ENCODE measurements around the gene CD34.
A peak's percentile ranks its signal among the peaks of the same experiment; 100 is the strongest.

CD34 gene

DNA sequence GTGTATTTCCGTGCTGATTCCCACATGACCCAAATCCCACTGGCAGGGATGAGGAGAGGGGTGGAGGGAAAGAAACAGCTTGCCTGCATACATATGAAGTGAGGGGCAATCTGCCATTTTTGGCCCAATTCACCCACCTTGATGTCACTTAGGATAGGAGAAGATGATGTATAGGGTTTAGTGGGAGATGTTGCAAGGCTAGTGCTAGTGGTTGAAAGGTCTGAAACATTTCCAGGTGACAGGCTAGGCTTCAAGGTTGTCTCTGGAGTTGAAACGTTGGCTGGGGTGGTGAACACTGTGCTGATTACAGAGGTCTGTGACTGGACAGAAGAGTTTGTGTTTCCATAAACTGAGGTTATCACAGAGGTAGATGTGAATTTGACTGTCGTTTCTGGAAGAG lies 12.1 kb downstream of the CD34 start:
- no peak overlapping the region for H3K27ac Mint-ChIP-seq
- no peaks in the 10 kb centered on the region for H3K27me3 Mint-ChIP-seq
- H3K36me3 Mint-ChIP-seq = no peaks in the 10 kb centered on the region
- no peak for DNase-seq (ENCODE audit: low spot score in 2 of 2)
- H3K9me3 Mint-ChIP-seq = no peaks in the 10 kb centered on the region
- H3K4me3 Mint-ChIP-seq = no peak overlapping the region
- ATAC-seq (ENCODE audit: low read depth) = no peak
- no peaks in the 10 kb centered on the region for H3K4me1 Mint-ChIP-seq

DNA sequence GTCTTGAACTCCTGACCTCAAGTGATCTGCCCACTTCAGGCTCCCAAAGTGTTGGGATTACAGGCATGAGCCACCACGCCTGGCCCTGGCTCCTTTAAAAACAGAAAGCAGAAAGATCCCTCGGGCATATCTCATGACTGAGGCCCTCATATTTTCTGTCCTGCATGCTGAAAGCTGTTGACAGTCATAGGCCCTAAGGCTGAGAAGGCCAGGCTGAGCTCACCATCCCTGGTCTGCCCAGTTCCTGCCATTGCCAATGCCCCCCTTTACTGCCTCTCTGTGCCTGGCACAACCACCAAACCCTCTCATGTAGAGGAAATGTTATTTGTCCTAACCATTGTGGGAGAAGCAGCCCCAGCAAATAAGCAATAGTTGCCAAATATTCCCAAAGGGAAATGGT lies 12.7 kb downstream of the CD34 start:
- ATAC-seq (ENCODE audit: low read depth) (no peak), DNase-seq (ENCODE audit: low spot score in 2 of 2) (no peak)
- no peaks in the 10 kb centered on the region for H3K9me3 Mint-ChIP-seq
- no peak overlapping the region for H3K4me3 Mint-ChIP-seq
- H3K27ac Mint-ChIP-seq = no peak overlapping the region
- H3K27me3 Mint-ChIP-seq = peaks cover 2% of the 10 kb centered on the region
- peaks cover 5% of the 10 kb centered on the region for H3K4me1 Mint-ChIP-seq
- no peaks in the 10 kb centered on the region for H3K36me3 Mint-ChIP-seq

DNA sequence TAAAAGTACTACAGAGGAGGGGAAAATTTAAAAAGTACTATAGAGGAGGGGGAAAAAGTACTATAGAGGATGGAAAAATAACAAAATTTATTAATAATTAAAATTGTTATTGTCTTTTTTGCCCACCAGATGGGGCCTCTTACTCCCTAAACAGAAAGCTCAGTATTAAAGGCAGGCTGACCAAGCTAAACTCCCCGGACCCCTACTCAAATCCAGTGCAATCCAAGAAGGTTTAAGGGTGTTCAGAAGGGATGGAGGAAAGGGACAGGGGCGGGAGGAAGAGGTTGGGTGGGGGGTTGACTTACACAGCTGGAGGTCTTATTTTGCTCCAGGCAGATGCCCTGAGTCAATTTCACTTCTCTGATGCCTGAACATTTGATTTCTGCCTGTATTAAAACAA lies 13.7 kb downstream of the CD34 start:
- H3K4me3 Mint-ChIP-seq = no peak overlapping the region
- no peaks in the 10 kb centered on the region for H3K36me3 Mint-ChIP-seq
- ATAC-seq (ENCODE audit: low read depth) (no peak), DNase-seq (ENCODE audit: low spot score in 2 of 2) (no peak)
- peaks cover 6% of the 10 kb centered on the region for H3K4me1 Mint-ChIP-seq
- H3K27ac Mint-ChIP-seq = no peak overlapping the region
- H3K9me3 Mint-ChIP-seq = no peaks in the 10 kb centered on the region
- peaks cover 3% of the 10 kb centered on the region for H3K27me3 Mint-ChIP-seq

DNA sequence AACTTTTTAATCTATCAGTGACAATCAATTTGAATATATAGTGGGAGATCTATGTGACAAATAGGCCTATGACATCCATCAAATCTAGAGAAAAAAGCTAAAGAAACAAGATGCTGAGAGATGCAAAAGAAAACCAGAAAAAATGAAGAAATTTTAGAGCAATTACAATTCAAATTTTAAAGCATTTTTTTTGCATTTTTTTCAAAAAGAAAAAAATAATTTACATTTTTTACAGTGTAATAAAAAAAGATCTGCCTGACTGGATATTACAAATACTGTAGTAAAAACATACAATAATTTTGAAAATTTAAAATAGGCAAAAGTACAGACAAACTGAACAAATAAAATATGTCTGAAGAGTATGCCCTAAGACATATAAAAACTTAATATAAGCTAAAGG lies 14.4 kb downstream of the CD34 start:
- DNase-seq (ENCODE audit: low spot score in 2 of 2) (no peak), ATAC-seq (ENCODE audit: low read depth) (no peak)
- H3K4me3 Mint-ChIP-seq = no peak overlapping the region
- H3K27me3 Mint-ChIP-seq = peaks cover 7% of the 10 kb centered on the region
- no peaks in the 10 kb centered on the region for H3K36me3 Mint-ChIP-seq
- H3K4me1 Mint-ChIP-seq = peaks cover 6% of the 10 kb centered on the region
- H3K27ac Mint-ChIP-seq = no peak overlapping the region
- no peaks in the 10 kb centered on the region for H3K9me3 Mint-ChIP-seq

DNA sequence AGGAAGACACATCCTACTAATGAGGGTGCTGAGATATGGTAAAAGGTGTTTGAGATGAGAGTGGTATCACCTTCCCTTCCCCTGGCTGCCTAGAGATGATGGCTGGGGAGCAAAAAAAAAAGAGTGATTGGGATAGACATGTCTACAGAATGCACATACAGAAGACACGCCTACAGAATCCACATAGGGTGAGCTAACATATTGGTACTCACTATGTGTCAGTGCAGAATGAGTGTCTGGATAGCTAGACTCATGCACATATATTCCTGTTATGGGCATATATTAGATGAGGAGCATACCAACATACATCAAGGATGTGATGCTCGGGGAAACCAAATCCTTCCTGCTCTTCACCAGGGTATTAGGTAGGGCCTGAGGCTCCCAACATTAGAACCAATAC lies 16.2 kb downstream of the CD34 start:
- Mint-ChIP-seq H3K27ac (no peak overlapping the region), H3K9me3 (no peaks in the 10 kb centered on the region), H3K27me3 (peaks cover 7% of the 10 kb centered on the region), H3K4me3 (no peak overlapping the region), H3K4me1 (peaks cover 8% of the 10 kb centered on the region), H3K36me3 (no peaks in the 10 kb centered on the region)
- DNase-seq (ENCODE audit: low spot score in 2 of 2) = no peak
- ATAC-seq (ENCODE audit: low read depth) = no peak

DNA sequence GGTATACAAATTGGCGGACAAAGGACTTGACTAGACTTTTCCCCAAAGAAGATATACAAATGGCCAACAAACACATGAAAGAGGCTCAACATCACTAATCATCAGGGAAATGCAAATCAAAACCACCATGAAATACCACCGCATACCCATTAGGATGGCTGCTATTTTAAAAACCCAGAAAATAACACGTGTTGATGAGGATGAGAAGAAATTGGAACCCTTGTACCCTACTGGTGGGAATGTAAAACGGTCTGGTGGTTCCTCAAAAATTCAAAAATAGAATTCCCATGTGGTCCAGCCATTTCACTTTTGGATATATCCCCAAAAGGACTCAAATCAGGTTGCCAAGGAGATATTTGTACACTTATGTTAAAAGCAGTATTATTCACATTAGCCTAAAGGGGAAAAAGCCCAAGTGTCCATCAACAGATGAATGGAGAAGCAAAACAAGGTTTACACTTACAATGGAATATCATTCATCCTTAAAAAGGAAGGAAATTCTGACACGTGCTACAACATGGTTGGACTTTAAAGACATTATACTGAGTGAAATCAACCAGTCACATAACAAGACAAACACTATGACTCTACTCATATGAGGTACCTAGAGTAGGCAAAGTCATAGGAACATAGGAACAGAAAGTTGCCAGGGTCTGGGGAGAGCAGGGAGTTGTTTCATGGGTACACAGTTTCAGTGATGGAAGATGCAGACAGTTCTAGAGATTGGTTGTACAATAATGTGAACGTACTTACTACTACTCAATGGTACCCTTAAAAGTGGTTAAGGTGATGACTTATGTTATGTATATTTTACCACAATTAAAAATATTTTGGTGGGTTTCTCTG lies 17.0 kb downstream of the CD34 start:
- H3K9me3 Mint-ChIP-seq = no peaks in the 10 kb centered on the region
- H3K27ac Mint-ChIP-seq = no peak overlapping the region
- no peak overlapping the region for H3K4me3 Mint-ChIP-seq
- no peaks in the 10 kb centered on the region for H3K36me3 Mint-ChIP-seq
- H3K27me3 Mint-ChIP-seq = peaks cover 7% of the 10 kb centered on the region
- no peak for DNase-seq (ENCODE audit: low spot score in 2 of 2)
- ATAC-seq (ENCODE audit: low read depth) = no peak
- peaks cover 8% of the 10 kb centered on the region for H3K4me1 Mint-ChIP-seq

DNA sequence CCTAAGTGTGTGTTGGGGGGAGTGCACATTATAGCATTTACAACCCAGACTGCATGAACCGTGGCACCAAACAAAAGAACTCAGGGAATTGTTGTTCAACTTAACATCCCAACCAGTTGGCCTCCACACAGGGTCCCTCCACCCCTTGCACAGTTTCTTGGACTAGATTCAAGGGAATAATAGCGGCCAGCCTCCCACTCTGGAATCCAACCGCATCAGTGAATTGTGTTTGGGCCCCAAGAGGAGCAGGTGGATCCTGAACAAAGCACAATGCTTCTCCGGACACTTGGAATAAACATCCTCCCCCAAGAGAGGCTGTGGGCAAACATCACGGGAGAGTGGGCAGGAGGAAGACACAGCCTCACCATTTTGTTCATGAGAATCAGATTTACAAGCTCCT lies 18.2 kb downstream of the CD34 start:
- Mint-ChIP-seq H3K27me3 (peaks cover 7% of the 10 kb centered on the region), H3K27ac (no peak overlapping the region), H3K9me3 (no peaks in the 10 kb centered on the region), H3K4me3 (no peak overlapping the region), H3K4me1 (peaks cover 8% of the 10 kb centered on the region), H3K36me3 (no peaks in the 10 kb centered on the region)
- ATAC-seq (ENCODE audit: low read depth) = no peak
- DNase-seq (ENCODE audit: low spot score in 2 of 2) = no peak

DNA sequence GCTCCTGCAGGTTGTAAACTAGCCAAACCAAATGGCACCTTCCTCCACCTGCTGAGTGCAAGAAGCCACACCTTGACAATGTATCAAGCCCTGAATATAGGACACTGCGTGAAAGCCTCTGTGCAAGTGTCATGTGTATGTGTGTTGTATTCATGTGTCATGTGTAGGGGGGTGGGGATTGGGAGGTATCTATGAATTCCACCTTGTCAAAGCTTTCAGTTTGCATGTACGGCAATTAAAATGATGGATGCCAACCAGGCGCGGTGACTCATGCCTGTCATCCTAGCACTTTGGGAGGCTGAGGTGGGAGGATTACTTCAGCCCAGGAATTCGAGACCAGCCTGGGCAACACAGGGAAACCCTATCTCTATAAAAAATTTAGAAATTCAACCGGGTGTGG lies 19.8 kb downstream of the CD34 start:
- H3K27me3 Mint-ChIP-seq = peaks cover 13% of the 10 kb centered on the region
- H3K4me3 Mint-ChIP-seq = no peak overlapping the region
- H3K27ac Mint-ChIP-seq = no peak overlapping the region
- H3K4me1 Mint-ChIP-seq = peaks cover 8% of the 10 kb centered on the region
- DNase-seq (ENCODE audit: low spot score in 2 of 2) (no peak), ATAC-seq (ENCODE audit: low read depth) (no peak)
- H3K9me3 Mint-ChIP-seq = no peaks in the 10 kb centered on the region
- H3K36me3 Mint-ChIP-seq = no peaks in the 10 kb centered on the region

DNA sequence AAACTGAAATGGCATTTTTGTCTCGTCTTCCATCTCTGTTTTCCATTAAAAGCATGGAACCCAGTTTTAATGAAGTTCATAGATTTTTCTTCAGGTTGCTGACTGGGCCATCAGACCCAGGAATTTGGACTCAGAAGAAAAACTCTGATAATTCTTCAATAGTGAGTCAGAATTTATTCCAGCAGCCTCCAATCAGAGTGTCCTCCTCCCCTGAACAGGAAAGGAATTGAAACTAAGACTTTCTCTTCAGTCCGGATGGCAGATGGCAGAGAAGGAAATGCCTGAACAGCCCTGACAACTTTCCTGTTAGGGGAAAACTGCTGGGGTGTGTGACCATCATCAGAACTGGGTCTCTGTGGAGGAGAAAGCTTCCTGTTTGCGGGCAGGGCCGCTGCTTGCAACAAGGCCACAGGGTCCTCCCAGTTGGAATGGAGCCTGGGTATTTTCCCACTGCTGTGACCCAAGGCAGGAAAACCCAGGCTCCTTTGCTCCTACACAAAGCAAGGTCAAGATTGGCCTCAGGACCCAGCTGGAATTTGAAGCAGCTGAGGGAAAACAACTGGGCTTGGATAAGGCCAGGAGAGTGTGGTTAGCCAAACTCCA lies 20.7 kb downstream of the CD34 start:
- Mint-ChIP-seq H3K4me1 (peaks cover 11% of the 10 kb centered on the region), H3K4me3 (no peak overlapping the region), H3K36me3 (no peaks in the 10 kb centered on the region), H3K27ac (no peak overlapping the region), H3K9me3 (no peaks in the 10 kb centered on the region), H3K27me3 (peaks cover 16% of the 10 kb centered on the region)
- ATAC-seq (ENCODE audit: low read depth) (peak; percentile 37), DNase-seq (ENCODE audit: low spot score in 2 of 2) (no peak)

DNA sequence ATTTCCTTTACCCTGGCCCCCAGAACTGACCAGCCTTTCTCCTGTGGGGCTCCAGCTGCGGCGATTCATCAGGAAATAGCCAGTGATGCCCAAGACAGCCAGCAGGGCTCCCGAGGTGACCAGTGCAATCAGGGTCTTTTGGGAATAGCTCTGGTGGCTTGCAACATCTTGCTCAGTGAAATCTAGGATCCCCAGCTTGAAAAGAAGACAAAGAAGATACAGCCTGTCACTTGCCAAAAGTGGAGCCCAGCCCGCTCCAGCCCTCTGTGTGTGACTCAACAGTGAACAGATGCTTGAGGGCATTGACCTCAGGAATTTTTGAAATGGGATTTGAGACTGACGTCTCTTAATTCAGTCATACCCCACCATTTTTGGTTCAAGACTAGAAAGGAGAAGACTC lies 22.3 kb downstream of the CD34 start:
- Mint-ChIP-seq H3K27ac (no peak overlapping the region), H3K4me1 (peaks cover 19% of the 10 kb centered on the region), H3K9me3 (no peaks in the 10 kb centered on the region), H3K4me3 (no peak overlapping the region), H3K27me3 (peaks cover 15% of the 10 kb centered on the region), H3K36me3 (no peaks in the 10 kb centered on the region)
- DNase-seq (ENCODE audit: low spot score in 2 of 2) (no peak), ATAC-seq (ENCODE audit: low read depth) (no peak)

DNA sequence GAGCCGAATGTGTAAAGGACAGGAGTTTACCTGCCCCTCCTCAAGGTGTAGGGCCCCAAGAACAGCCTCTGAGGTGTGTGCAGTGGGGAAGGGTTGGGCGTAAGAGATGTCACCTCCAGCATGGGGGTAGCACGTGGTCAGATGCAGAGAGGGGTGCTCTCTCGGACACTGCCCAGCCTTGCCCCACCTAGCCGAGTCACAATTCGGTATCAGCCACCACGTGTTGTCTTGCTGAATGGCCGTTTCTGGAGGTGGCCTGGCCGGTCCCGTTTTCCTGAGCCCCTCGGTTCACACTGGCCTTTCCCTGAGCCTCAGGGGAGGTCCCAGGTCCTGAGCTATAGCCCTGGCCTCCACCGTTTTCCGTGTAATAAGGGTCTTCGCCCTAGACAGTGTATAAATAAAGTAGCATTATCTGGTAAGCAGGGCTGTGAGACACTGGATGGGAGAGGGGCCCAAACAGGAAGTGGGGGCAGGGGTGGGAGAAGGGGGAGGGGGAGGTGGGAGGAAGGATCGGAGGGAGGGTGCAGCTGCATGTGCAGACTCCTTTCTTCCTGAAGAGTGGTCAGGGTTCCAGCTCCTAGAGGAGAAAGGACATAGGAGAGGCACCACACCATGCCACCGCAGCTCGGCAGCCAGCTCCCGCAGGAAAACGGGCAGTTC lies 23.3 kb downstream of the CD34 start:
- Mint-ChIP-seq H3K4me3 (no peak overlapping the region), H3K4me1 (peaks cover 21% of the 10 kb centered on the region), H3K9me3 (no peaks in the 10 kb centered on the region), H3K36me3 (no peaks in the 10 kb centered on the region), H3K27me3 (peaks cover 14% of the 10 kb centered on the region), H3K27ac (no peak overlapping the region)
- DNase-seq (ENCODE audit: low spot score in 2 of 2) = no peak
- no peak for ATAC-seq (ENCODE audit: low read depth)

DNA sequence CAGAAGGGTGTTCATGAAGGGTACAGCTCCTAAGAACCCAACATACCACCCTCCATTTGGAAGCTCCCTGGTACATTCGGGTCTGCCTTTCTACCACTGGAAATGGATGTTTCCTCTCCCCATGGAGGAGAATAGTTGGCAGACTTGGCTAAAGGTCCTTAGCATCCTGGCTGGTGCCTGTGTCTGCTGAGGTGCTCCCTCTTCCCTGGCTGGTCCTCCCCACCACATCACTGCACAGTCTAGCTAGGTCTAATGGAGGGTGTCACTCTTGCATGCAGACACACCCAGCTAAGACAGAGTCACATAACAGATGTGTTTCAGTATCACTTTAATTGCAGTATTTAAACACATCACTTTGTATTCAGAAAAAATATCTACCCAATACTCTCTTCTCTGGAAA lies 24.7 kb downstream of the CD34 start:
- Mint-ChIP-seq H3K4me3 (no peak overlapping the region), H3K36me3 (no peaks in the 10 kb centered on the region), H3K27ac (no peak overlapping the region), H3K27me3 (peaks cover 9% of the 10 kb centered on the region), H3K4me1 (peaks cover 24% of the 10 kb centered on the region), H3K9me3 (no peaks in the 10 kb centered on the region)
- ATAC-seq (ENCODE audit: low read depth) = no peak
- DNase-seq (ENCODE audit: low spot score in 2 of 2) = no peak

DNA sequence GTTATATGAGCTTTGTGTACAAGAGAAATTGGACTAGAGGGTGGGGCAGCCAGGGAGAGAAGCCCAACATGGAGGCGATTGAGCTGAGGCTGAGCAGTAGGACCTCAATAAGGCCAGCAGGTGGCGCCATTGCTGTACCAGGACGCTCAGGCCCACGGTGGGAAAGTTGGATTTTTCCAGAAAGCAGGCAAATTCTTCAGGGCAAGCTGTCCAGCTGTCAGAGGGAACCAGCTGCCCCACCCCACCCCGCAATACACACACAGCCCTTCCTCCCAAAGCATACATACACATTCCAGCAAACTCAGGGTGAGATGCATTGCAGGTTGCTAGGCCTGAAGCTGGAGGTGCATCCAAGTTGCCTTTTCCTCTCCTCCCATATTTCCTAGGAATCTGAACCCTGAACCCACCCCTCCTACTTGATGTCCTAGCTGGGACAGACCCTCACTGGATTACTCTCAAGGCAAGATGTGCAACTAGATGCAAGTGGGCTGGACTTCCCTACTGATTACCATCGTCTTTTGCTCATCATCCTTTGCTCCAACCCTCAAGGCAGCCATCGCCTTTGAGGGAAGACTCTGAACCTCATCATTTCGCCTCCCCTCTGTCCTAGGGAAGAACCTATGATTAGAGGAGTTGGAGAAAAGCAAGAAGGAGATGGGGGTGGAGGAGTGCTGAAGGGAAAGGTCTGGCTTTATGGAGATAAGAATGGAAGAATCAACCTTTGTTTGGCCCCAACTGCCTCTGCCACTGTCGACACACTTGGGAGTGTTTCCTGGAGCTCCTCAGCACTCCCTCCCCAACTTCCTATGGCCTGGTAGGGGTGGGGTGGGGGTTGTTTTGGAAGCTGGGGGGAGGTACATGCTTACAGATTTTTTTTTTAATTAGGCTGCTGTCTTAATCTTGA lies 25.5 kb downstream of the CD34 start:
- ATAC-seq (ENCODE audit: low read depth) (peak; percentile 81), DNase-seq (ENCODE audit: low spot score in 2 of 2) (peak; percentile 55 to 60)
- Mint-ChIP-seq H3K9me3 (no peaks in the 10 kb centered on the region), H3K36me3 (no peaks in the 10 kb centered on the region), H3K4me3 (no peak overlapping the region), H3K27me3 (peaks cover 9% of the 10 kb centered on the region), H3K27ac (no peak overlapping the region), H3K4me1 (peaks cover 24% of the 10 kb centered on the region)

Measured in memory B cell (primary cell).